GM12878 (cell line): Measurements from ENCODE around the gene BTNL8. TPM values are rescaled to one million over a fixed set of nuclear protein-coding genes. Genes with fewer than 3 reads are reported as not detected.

Experiments used
- ATAC-seq: fragments of 200-7000 bp; cut with Tn5 transposase; 3 replicates; pipeline ENCODE4 v1.9.1; 2020; ENCODE audit warnings: mild to moderate bottlenecking, moderate library complexity
- BruUV-seq: library from RNA; stranded (reverse); fragments of 400-500 nt; replicated peaks from 2 replicates; lab custom pipeline; 2021; lab: Mats Ljungman, UMichigan
- CTCF ChIA-PET: fragments of 300-600 bp; sonication (Branson Sonifier 250); formaldehyde crosslinking; extraction: SDS; loops from one replicate; lab custom pipeline; 2021; ENCODE audit warnings: inconsistent platforms; lab: Yijun Ruan, JAX
- POLR2A ChIA-PET: fragments of 350-600 bp; formaldehyde crosslinking; extraction: SDS; loops from one replicate; lab custom pipeline; 2021; ENCODE audit warnings: inconsistent platforms; lab: Charles Lee
- RAD21 ChIA-PET: fragments of 300-600 bp; sonication (Branson Sonifier 250); formaldehyde crosslinking; loops from one replicate; lab custom pipeline; 2023; ENCODE audit warnings: antibody characterized with exemption; ENCODE audit not compliant: unreplicated experiment; lab: Charles Lee
- SMC1A ChIA-PET: fragments of 300-600 bp; sonication (Branson Sonifier 250); formaldehyde crosslinking; loops from one replicate; lab custom pipeline; 2023; ENCODE audit not compliant: unreplicated experiment, uncharacterized antibody; lab: Charles Lee
- DNase-seq: peaks from one replicate; pipeline ENCODE4 v3.0.0-alpha.2; 2011; ENCODE audit warnings: low read depth, low spot score
- FAIRE-seq: peaks from 3 replicates; lab custom pipeline; 2011; peaks lifted over from hg19 to GRCh38; lab: Jason Lieb, UNC
- H2AFZ ChIP-seq: 2 replicates; pipeline ENCODE4 v1.6.0; 2011; ENCODE audit warnings: low read depth, low read length, control low read depth; ENCODE audit not compliant: control insufficient read depth
- H3K27ac ChIP-seq: 2 replicates; pipeline ENCODE4 v1.5.1; 2011; ENCODE audit warnings: control low read depth; ENCODE audit not compliant: control insufficient read depth, insufficient read depth
- H3K27me3 ChIP-seq, 2 experiments: replicated peaks in 1 of 2; 2 replicates each; pipeline versions ENCODE4 v1.6.0 to v1.6.1; 2011; ENCODE audit warnings: low read length in 1 of 2; ENCODE audit not compliant: control insufficient read depth in 2 of 2, insufficient read depth in 2 of 2
- H3K36me3 ChIP-seq, 2 experiments: 2 replicates each; pipeline ENCODE4 v1.5.1; 2011; ENCODE audit warnings: low read length in 1 of 2; ENCODE audit not compliant: control insufficient read depth in 2 of 2, insufficient read depth in 2 of 2
- H3K4me1 ChIP-seq: 2 replicates; pipeline ENCODE4 v1.6.1; 2011; ENCODE audit warnings: mild to moderate bottlenecking, low read length, moderate library complexity, mixed read lengths; ENCODE audit not compliant: control insufficient read depth, insufficient read depth
- H3K4me2 ChIP-seq: 2 replicates; pipeline ENCODE4 v1.6.0; 2011; ENCODE audit warnings: control low read depth; ENCODE audit not compliant: control insufficient read depth, insufficient read depth
- H3K4me3 ChIP-seq: fragments of 200-600 bp; sonication (generic); 2 replicates; pipeline ENCODE4 v1.5.1; 2016
- H3K79me2 ChIP-seq: 2 replicates; pipeline ENCODE4 v1.6.0; 2011; ENCODE audit warnings: low read length; ENCODE audit not compliant: control insufficient read depth, insufficient read depth
- H3K9ac ChIP-seq: 2 replicates; pipeline ENCODE4 v1.8.0; 2011; ENCODE audit warnings: low read length, control low read depth, mixed read lengths; ENCODE audit not compliant: control insufficient read depth, insufficient read depth
- H3K9me3 ChIP-seq: replicated peaks from 3 replicates; pipeline ENCODE4 v1.5.1; 2011; ENCODE audit warnings: mild to moderate bottlenecking, low read length; ENCODE audit not compliant: control insufficient read depth, insufficient read depth
- H4K20me1 ChIP-seq: 2 replicates; pipeline ENCODE4 v1.6.0; 2011; ENCODE audit not compliant: control insufficient read depth, insufficient read depth
- CBFB ChIP-seq: IDR thresholded peaks from 2 replicates; pipeline ENCODE4 v1.6.1; 2016; ENCODE audit warnings: antibody characterized with exemption, low read depth
- IRF4 ChIP-seq: IDR thresholded peaks from 2 replicates; pipeline ENCODE4 v1.6.1; 2011; ENCODE audit warnings: low read depth, low read length
- JUND ChIP-seq: IDR thresholded peaks from 2 replicates; pipeline ENCODE4 v1.6.1; 2012; ENCODE audit warnings: low read depth, mild to moderate bottlenecking, low read length, improper control_type of control experiment, moderate library complexity
- KLF5 ChIP-seq: fragments of 450-650 bp; IDR thresholded peaks from 2 replicates; pipeline ENCODE4 v1.6.1; 2014; ENCODE audit warnings: mild to moderate bottlenecking; ENCODE audit not compliant: partially characterized antibody
- NRF1 ChIP-seq: conservative IDR thresholded peaks from 2 replicates; pipeline ENCODE4 v1.6.1; 2011; ENCODE audit warnings: mild to moderate bottlenecking, low read depth, low read length, improper control_type of control experiment
- SREBF2 ChIP-seq: IDR thresholded peaks from 2 replicates; pipeline ENCODE4 v1.6.1; 2012; ENCODE audit warnings: mild to moderate bottlenecking, low read length
- TAF1 ChIP-seq: IDR thresholded peaks from 2 replicates; pipeline ENCODE4 v1.6.1; 2011; ENCODE audit warnings: mild to moderate bottlenecking, low read depth, low read length, borderline replicate concordance
- ZBED1 ChIP-seq: IDR thresholded peaks from 2 replicates; pipeline ENCODE4 v1.6.1; 2016; ENCODE audit warnings: borderline replicate concordance
- WGBS: methylation state at CpG from one replicate; pipeline ENCODE4 v1.1.6; 2016; ENCODE audit warnings: low lambda C conversion rate; ENCODE audit not compliant: insufficient replicate concordance, insufficient coverage; ENCODE audit errors: missing lambda C conversion rate; 5-methylcytosine and 5-hydroxymethylcytosine counted together
- in situ Hi-C: fragments of 300-500 bp; cut with MboI; formaldehyde crosslinking; loops from 9 replicates; pipeline ENCODE4 v1.14.3; 2018; ENCODE audit warnings: mixed read lengths
- intact Hi-C: fragments of 100-400 bp; cut with micrococcal nuclease; formaldehyde crosslinking; loops from one replicate; pipeline ENCODE4 v1.14.2; 2022; ENCODE audit not compliant: unreplicated experiment
- polyA plus RNA-seq, 11 experiments: library from polyadenylated mRNA; depleted of rRNA in 4 of 11; unstranded in 6 of 11; stranded (reverse) in 5 of 11; fragments of >200 nt; fragmentation: Nextera tagmentation in 4 of 11; fragmentation: Illumina TruSeq in 1 of 11; extraction: Ambion mirVana in 4 of 11; extraction: Trizol in 1 of 11; gene quantifications; 1 replicate in 1 of 11; 2 replicates in 10 of 11; pipeline versions ENCODE4 v1.2.1 to v1.2.3, GENCODE V29; 2011 to 2016; ENCODE audit warnings: inconsistent platforms in 2 of 11, missing spikeins in 2 of 11, low read depth in 1 of 11
- total RNA-seq, 4 experiments: library from RNA; depleted of rRNA in 3 of 4; stranded (reverse); fragments of >200 nt in 3 of 4; fragmentation: Illumina TruSeq in 1 of 4; extraction: Trizol in 1 of 4; gene quantifications; 2 replicates each; pipeline versions ENCODE4 v1.2.1 to v1.2.3, GENCODE V29; 2013 to 2021
- TF ChIP-seq, protein P1 (sequence below): fragments of 450-650 bp; IDR thresholded peaks from 2 replicates; pipeline ENCODE4 v1.6.1; 2017; ENCODE audit warnings: low read depth, mild to moderate bottlenecking, moderate library complexity
- TF ChIP-seq, protein P2 (sequence below): fragments of 150-350 bp; IDR thresholded peaks from 2 replicates; pipeline ENCODE4 v1.6.1; 2016; ENCODE audit warnings: low read depth, low read length
- TF ChIP-seq, protein P3 (sequence below): IDR thresholded peaks from 2 replicates; pipeline ENCODE4 v1.6.1; 2011; ENCODE audit warnings: borderline replicate concordance, low read depth, mild to moderate bottlenecking, moderate library complexity, low read length; ENCODE audit not compliant: insufficient read depth, poor library complexity, severe bottlenecking

BTNL8 gene
- total and polyA plus RNA-seq, 10 of the 15 experiments (the other 5 are each of a cell fraction or from before 2014, with no cell fraction given) = 0.13 to 3.4 (median 0.26) TPM; not detected in 2

DNA sequence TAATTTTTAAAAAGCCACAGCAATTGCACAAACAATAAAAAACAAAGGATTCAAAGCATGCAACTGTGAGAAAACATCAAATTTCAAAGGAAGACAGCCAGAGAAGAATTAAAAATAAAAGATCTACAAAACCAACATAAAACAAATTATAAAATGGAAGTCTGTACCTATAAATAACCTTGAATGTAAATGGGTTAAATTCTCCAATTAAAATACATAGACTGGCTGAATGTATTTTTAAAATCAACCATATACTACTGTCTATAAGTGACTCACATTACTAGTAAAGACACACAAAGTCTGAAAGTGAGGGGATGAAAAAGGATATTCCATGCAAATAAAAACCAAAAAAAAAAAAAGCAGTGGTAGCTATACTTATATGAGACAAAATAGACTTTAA, 33.7 kb downstream of the BTNL8 start:
- SMC1A ChIA-PET = no interaction called here
- H4K20me1 ChIP-seq = no peaks in the 10 kb centered on the region
- TF ChIP-seq, protein P1, sequence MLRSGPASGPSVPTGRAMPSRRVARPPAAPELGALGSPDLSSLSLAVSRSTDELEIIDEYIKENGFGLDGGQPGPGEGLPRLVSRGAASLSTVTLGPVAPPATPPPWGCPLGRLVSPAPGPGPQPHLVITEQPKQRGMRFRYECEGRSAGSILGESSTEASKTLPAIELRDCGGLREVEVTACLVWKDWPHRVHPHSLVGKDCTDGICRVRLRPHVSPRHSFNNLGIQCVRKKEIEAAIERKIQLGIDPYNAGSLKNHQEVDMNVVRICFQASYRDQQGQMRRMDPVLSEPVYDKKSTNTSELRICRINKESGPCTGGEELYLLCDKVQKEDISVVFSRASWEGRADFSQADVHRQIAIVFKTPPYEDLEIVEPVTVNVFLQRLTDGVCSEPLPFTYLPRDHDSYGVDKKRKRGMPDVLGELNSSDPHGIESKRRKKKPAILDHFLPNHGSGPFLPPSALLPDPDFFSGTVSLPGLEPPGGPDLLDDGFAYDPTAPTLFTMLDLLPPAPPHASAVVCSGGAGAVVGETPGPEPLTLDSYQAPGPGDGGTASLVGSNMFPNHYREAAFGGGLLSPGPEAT = no peak
- TF ChIP-seq NRF1 (no peak), IRF4 (no peak), TAF1 (no peak), SREBF2 (no peak), ZBED1 (no peak)
- in situ Hi-C loops = no loop called here
- intact Hi-C loops = no loop called here
- no peak for FAIRE-seq
- no peak for ATAC-seq
- POLR2A ChIA-PET = no interaction called here
- H3K36me3 ChIP-seq = no peaks in the 10 kb centered on the region
- H3K27ac ChIP-seq = no peak overlapping the region
- no peak overlapping the region for H2AFZ ChIP-seq
- no peaks in the 10 kb centered on the region; the same call in 2 of the 3 replicates for H3K9me3 ChIP-seq
- BruUV-seq = no TSS peak
- H3K79me2 ChIP-seq = no peaks in the 10 kb centered on the region
- H3K4me2 ChIP-seq = no peak overlapping the region
- no peak for DNase-seq
- RAD21 ChIA-PET = no interaction called here
- no peaks in the 10 kb centered on the region for H3K27me3 ChIP-seq
- no peaks in the 10 kb centered on the region for H3K4me1 ChIP-seq
- CTCF ChIA-PET = no interaction called here
- H3K4me3 ChIP-seq = no peak overlapping the region
- H3K9ac ChIP-seq = no peak overlapping the region

DNA sequence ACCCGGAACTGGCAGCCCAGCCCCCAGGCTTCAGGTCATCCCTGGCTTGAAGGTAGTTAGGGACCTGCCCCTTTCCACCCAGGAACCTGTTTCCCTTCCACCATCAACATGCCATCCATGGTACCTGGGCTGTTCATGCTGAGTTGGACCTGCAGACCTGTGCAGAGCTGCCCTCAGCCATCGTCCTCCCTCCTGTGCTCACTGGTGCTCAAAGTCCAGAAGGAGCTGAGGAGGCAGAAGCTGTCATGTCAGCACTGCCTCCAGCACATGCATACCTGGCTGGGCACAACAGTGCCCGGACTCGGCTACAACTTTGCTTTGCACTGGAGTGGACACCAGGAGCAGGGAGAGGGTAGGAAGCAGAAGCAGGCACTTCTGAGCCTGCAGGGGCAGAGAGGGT, 36.2 kb downstream of the BTNL8 start:
- Histone ChIP-seq H4K20me1 (no peaks in the 10 kb centered on the region), H3K79me2 (no peaks in the 10 kb centered on the region), H3K9me3 (no peaks in the 10 kb centered on the region; the same call in 2 of the 3 replicates), H3K36me3 (no peaks in the 10 kb centered on the region), H3K4me2 (no peak overlapping the region), H3K4me3 (no peak overlapping the region), H3K27ac (no peak overlapping the region), H3K9ac (no peak overlapping the region), H3K27me3 (no peaks in the 10 kb centered on the region), H2AFZ (no peak overlapping the region), H3K4me1 (no peaks in the 10 kb centered on the region)
- intact Hi-C loops = no loop called here
- no peak for DNase-seq
- 51% methylated on average over 4 of the region's 4 CpGs for WGBS
- ChIA-PET POLR2A (interaction anchor here (0.5 kb wide), 1 partner anchor 48 kb away, joined by 3 read pairs; no protein-coding TSS in a partner anchor), RAD21 (no interaction called here), SMC1A (no interaction called here), CTCF (no interaction called here)
- FAIRE-seq = no peak
- BruUV-seq = no TSS peak
- no peak for ATAC-seq
- in situ Hi-C loops = no loop called here
- no peak for TF ChIP-seq KLF5
- no peak for TF ChIP-seq JUND
- TF ChIP-seq, protein P2, sequence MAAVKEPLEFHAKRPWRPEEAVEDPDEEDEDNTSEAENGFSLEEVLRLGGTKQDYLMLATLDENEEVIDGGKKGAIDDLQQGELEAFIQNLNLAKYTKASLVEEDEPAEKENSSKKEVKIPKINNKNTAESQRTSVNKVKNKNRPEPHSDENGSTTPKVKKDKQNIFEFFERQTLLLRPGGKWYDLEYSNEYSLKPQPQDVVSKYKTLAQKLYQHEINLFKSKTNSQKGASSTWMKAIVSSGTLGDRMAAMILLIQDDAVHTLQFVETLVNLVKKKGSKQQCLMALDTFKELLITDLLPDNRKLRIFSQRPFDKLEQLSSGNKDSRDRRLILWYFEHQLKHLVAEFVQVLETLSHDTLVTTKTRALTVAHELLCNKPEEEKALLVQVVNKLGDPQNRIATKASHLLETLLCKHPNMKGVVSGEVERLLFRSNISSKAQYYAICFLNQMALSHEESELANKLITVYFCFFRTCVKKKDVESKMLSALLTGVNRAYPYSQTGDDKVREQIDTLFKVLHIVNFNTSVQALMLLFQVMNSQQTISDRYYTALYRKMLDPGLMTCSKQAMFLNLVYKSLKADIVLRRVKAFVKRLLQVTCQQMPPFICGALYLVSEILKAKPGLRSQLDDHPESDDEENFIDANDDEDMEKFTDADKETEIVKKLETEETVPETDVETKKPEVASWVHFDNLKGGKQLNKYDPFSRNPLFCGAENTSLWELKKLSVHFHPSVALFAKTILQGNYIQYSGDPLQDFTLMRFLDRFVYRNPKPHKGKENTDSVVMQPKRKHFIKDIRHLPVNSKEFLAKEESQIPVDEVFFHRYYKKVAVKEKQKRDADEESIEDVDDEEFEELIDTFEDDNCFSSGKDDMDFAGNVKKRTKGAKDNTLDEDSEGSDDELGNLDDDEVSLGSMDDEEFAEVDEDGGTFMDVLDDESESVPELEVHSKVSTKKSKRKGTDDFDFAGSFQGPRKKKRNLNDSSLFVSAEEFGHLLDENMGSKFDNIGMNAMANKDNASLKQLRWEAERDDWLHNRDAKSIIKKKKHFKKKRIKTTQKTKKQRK = no peak
- TF ChIP-seq CBFB = no peak
- TF ChIP-seq, protein P3, sequence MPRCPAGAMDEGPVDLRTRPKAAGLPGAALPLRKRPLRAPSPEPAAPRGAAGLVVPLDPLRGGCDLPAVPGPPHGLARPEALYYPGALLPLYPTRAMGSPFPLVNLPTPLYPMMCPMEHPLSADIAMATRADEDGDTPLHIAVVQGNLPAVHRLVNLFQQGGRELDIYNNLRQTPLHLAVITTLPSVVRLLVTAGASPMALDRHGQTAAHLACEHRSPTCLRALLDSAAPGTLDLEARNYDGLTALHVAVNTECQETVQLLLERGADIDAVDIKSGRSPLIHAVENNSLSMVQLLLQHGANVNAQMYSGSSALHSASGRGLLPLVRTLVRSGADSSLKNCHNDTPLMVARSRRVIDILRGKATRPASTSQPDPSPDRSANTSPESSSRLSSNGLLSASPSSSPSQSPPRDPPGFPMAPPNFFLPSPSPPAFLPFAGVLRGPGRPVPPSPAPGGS = no peak
